ENCODE data around the gene PLA2G15.

Gene PLA2G15

GRCh38 chr16:68244481-68244902, 681 bp upstream of the PLA2G15 start:
- DNase-seq (ENCODE audit: low read depth) = no peak
- no peak for TF ChIP-seq CTCF (IDR thresholded peaks at IDR 0.05; ENCODE audit: low read length, missing control alignments)
- H3K4me3 ChIP-seq (replicated peaks; ENCODE audit: low read depth, low read length) = peak overlapping the region; percentile 98

GRCh38 chr16:68246121-68246520, 948 bp downstream of the PLA2G15 start:
- DNase-seq (ENCODE audit: low read depth) = no peak
- no peak for TF ChIP-seq CTCF (IDR thresholded peaks at IDR 0.05; ENCODE audit: low read length, missing control alignments)
- H3K4me3 ChIP-seq (replicated peaks; ENCODE audit: low read depth, low read length) = peak overlapping the region; percentile 98

GRCh38 chr16:68246666-68247065, 1.5 kb downstream of the PLA2G15 start:
- no peak for TF ChIP-seq CTCF (IDR thresholded peaks at IDR 0.05; ENCODE audit: low read length, missing control alignments)
- H3K4me3 ChIP-seq (replicated peaks; ENCODE audit: low read depth, low read length) = no peak overlapping the region
- DNase-seq (ENCODE audit: low read depth) = no peak

- H3K4me3 ChIP-seq (replicated peaks; ENCODE audit: low read depth, low read length) = no peak overlapping the region
Measured at GRCh38 chr16:68247400-68247799, 2.2 kb downstream of the PLA2G15 start.

GRCh38 chr16:68247932-68248331, 2.8 kb downstream of the PLA2G15 start:
- no peak for DNase-seq (ENCODE audit: low read depth)
- no peak for TF ChIP-seq CTCF (IDR thresholded peaks at IDR 0.05; ENCODE audit: low read length, missing control alignments)
- no peak overlapping the region for H3K4me3 ChIP-seq (replicated peaks; ENCODE audit: low read depth, low read length)

More at GRCh38 chr16:68247400-68247799, 2.2 kb downstream of the PLA2G15 start:
- no peak for DNase-seq (ENCODE audit: low read depth)
- no peak for TF ChIP-seq CTCF (IDR thresholded peaks at IDR 0.05; ENCODE audit: low read length, missing control alignments)

- DNase-seq (ENCODE audit: low read depth) = no peak
- TF ChIP-seq CTCF (IDR thresholded peaks at IDR 0.05; ENCODE audit: low read length, missing control alignments) = no peak
- H3K4me3 ChIP-seq (replicated peaks; ENCODE audit: low read depth, low read length) = no peak overlapping the region
Measured at GRCh38 chr16:68249371-68249770, 4.2 kb downstream of the PLA2G15 start.

- no peak for TF ChIP-seq CTCF (IDR thresholded peaks at IDR 0.05; ENCODE audit: low read length, missing control alignments)
- DNase-seq (ENCODE audit: low read depth) = no peak
- no peak overlapping the region for H3K4me3 ChIP-seq (replicated peaks; ENCODE audit: low read depth, low read length)
Measured at GRCh38 chr16:68250951-68251350, 5.8 kb downstream of the PLA2G15 start.

All from fibroblast of pulmonary artery (primary cell).